ENCODE data around the gene SCD. TPM values are rescaled to one million over a fixed set of nuclear protein-coding genes. Genes with fewer than 3 reads are reported as not detected.

SCD gene
- total RNA-seq, 1 experiment from 2014 or later = 652 TPM

DNA sequence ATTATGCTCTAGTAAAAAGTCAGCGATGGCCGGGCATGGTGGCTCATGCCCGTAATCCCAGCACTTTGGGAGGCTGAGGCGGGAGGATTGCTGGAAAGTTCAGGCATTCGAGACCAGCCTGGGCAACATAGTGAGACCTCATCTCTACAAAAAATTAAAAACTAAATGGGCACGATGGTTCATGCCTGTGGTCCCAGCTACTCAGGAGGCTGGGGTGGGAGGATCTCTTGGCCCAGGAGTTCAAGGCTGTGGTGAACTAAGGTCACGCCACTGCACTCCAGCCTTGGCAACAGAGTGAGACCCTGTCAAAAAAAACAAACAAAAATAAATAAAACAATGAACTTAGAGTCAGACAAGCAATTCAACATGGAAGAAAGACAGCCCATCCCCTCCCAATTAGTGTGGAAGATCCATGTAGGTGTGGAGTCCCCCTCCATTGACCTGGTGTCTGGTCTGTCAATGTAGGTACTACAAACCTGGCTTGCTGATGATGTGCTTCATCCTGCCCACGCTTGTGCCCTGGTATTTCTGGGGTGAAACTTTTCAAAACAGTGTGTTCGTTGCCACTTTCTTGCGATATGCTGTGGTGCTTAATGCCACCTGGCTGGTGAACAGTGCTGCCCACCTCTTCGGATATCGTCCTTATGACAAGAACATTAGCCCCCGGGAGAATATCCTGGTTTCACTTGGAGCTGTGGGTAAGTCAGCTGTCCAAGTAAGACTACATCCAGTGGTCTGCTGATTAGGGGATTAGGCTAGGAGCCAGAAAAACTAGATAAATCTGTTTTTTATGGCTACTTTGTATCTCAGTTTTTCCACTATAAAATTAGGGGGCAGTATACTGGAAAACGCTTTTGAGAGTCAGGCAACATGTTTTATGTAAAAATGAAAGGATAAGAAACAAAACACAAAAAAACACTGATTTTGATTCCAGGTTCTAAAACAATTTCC lies 9.3 kb downstream of the SCD start:
- peaks cover 66% of the 10 kb centered on the region for H3K79me2 ChIP-seq (ENCODE audit: insufficient read depth, low read length)
- H2AFZ ChIP-seq (ENCODE audit: low read depth, low read length, poor library complexity, severe bottlenecking) = no peak overlapping the region
- H3K4me1 ChIP-seq (ENCODE audit: control insufficient read depth in 1 of 2, insufficient read depth in 2 of 2, low read length in 2 of 2) = peaks cover 25 to 58% of the 10 kb centered on the region in 2 experiments
- H3K9me3 ChIP-seq (ENCODE audit: control insufficient read depth in 1 of 2, insufficient read depth in 1 of 2, low read depth in 1 of 2, low read length in 2 of 2) = no peaks in the 10 kb centered on the region
- RAD21 ChIA-PET (ENCODE audit: low non-redundant PET in 1 of 2, low total read pairs in 2 of 2, uncharacterized antibody in 2 of 2, unreplicated experiment in 2 of 2) = no interaction called here
- H3K27me3 ChIP-seq (ENCODE audit: insufficient read depth, low read length) = no peaks in the 10 kb centered on the region
- no peak overlapping the region for H3K4me3 ChIP-seq (replicated peaks in 1 of 2; ENCODE audit: low read depth in 1 of 2, low read length in 2 of 2)
- no peaks in the 10 kb centered on the region for H3K9me2 ChIP-seq (ENCODE audit: insufficient read depth)
- H4K20me1 ChIP-seq (ENCODE audit: insufficient read depth) = no peaks in the 10 kb centered on the region
- H3K36me3 ChIP-seq (ENCODE audit: control insufficient read depth in 1 of 2, insufficient read depth in 2 of 2, low read length in 2 of 2) = peaks cover 75 to 87% of the 10 kb centered on the region in 2 experiments
- BruUV-seq (replicated peaks) = no TSS peak
- peak overlapping the region; percentile 28 for H3K27ac ChIP-seq (ENCODE audit: low read depth, low read length)
- ATAC-seq (no peak), DNase-seq (ENCODE audit: low read depth, low spot score) (no peak)
- POLR2A ChIA-PET = no interaction called here
- CTCF ChIA-PET = no interaction called here
- H3K4me2 ChIP-seq (ENCODE audit: low read length) = no peak overlapping the region
- intact Hi-C loops (cut with micrococcal nuclease) = no loop called here
- H3K9ac ChIP-seq (ENCODE audit: low read length) = no peak overlapping the region
- TF ChIP-seq JUND (IDR thresholded peaks at IDR 0.05) (no peak), ELF1 (IDR thresholded peaks at IDR 0.05; ENCODE audit: borderline replicate concordance, low read depth) (no peak), EZH2phosphoT487 (IDR thresholded peaks at IDR 0.05; ENCODE audit: borderline replicate concordance) (no peak), POLR2AphosphoS5 (IDR thresholded peaks at IDR 0.05; ENCODE audit: low read depth, low read length) (no peak), CEBPB (IDR thresholded peaks at IDR 0.05; ENCODE audit: low read depth) (no peak)
- TF ChIP-seq, protein P1, sequence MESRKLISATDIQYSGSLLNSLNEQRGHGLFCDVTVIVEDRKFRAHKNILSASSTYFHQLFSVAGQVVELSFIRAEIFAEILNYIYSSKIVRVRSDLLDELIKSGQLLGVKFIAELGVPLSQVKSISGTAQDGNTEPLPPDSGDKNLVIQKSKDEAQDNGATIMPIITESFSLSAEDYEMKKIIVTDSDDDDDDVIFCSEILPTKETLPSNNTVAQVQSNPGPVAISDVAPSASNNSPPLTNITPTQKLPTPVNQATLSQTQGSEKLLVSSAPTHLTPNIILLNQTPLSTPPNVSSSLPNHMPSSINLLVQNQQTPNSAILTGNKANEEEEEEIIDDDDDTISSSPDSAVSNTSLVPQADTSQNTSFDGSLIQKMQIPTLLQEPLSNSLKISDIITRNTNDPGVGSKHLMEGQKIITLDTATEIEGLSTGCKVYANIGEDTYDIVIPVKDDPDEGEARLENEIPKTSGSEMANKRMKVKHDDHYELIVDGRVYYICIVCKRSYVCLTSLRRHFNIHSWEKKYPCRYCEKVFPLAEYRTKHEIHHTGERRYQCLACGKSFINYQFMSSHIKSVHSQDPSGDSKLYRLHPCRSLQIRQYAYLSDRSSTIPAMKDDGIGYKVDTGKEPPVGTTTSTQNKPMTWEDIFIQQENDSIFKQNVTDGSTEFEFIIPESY (IDR thresholded peaks at IDR 0.05; ENCODE audit: extremely low read depth, insufficient replicate concordance, low read length) = no peak
